K562 (cell line): Measurements from ENCODE around the gene BHLHE40. TPM values are rescaled to one million over a fixed set of nuclear protein-coding genes. Genes with fewer than 3 reads are reported as not detected.
A peak's percentile ranks its signal among the peaks of the same experiment; 100 is the strongest.

Experiments
- ARID1B ChIP-seq: fragments of 450-650 bp; IDR thresholded peaks from 2 replicates; pipeline ENCODE4 v1.6.1; 2016; ENCODE audit warnings: antibody characterized with exemption, mild to moderate bottlenecking, inconsistent platforms
- CC2D1A ChIP-seq: fragments of 450-650 bp; IDR thresholded peaks from 2 replicates; pipeline ENCODE4 v1.6.1; 2017; ENCODE audit warnings: mild to moderate bottlenecking
- FOXA3 ChIP-seq, 2 experiments: fragments of 450-650 bp in 1 of 2; sonication (generic) in 1 of 2; formaldehyde crosslinking; IDR thresholded peaks in 1 of 2; conservative IDR thresholded peaks in 1 of 2; 2 replicates each; pipeline versions ENCODE4 v1.4.0 to v1.8.0; 2020 to 2022; ENCODE audit warnings: mild to moderate bottlenecking in 2 of 2, missing genetic modification reagents in 1 of 2
- FOXP1 ChIP-seq: sonication (generic); formaldehyde crosslinking; IDR thresholded peaks from 2 replicates; pipeline ENCODE4 v1.8.0; 2022; ENCODE audit warnings: mild to moderate bottlenecking, missing genetic modification reagents
- HNRNPUL1 ChIP-seq: fragments of 200-400 bp; formaldehyde crosslinking; IDR thresholded peaks from 2 replicates; pipeline ENCODE4 v1.6.1; 2017; ENCODE audit warnings: low read length
- KLF6 ChIP-seq: fragments of 250-450 bp; sonication (Bioruptor Pico); IDR thresholded peaks from 2 replicates; pipeline ENCODE4 v1.4.0; 2020; ENCODE audit warnings: mild to moderate bottlenecking, moderate library complexity, borderline replicate concordance
- MCM5 ChIP-seq: fragments of 450-650 bp; IDR thresholded peaks from 2 replicates; pipeline ENCODE4 v1.6.1; 2016; ENCODE audit warnings: low read depth
- NFATC3 ChIP-seq: fragments of 450-650 bp; IDR thresholded peaks from 2 replicates; pipeline ENCODE4 v1.6.1; 2017; ENCODE audit warnings: mild to moderate bottlenecking
- NFRKB ChIP-seq: fragments of 450-650 bp; IDR thresholded peaks from 2 replicates; pipeline ENCODE4 v1.6.1; 2016; ENCODE audit warnings: low read depth
- POLR2B ChIP-seq: fragments of 450-650 bp; IDR thresholded peaks from 2 replicates; pipeline ENCODE4 v1.6.1; 2018; ENCODE audit warnings: low read depth; ENCODE audit not compliant: partially characterized antibody
- SMAD1 ChIP-seq: fragments of 150-350 bp; IDR thresholded peaks from 2 replicates; pipeline ENCODE4 v1.6.1; 2014; ENCODE audit warnings: low read length, low read depth; ENCODE audit not compliant: partially characterized antibody
- TAF7 ChIP-seq: fragments of 450-650 bp; IDR thresholded peaks from 2 replicates; pipeline ENCODE4 v1.6.1; 2016; ENCODE audit warnings: missing genetic modification characterization, missing compliant biosample characterization
- TARDBP ChIP-seq: fragments of 450-650 bp; IDR thresholded peaks from 2 replicates; pipeline ENCODE4 v1.6.1; 2016
- ZNF263 ChIP-seq: sonication (generic); formaldehyde crosslinking; IDR thresholded peaks from 2 replicates; pipeline ENCODE4 v1.8.0; 2022; ENCODE audit warnings: mild to moderate bottlenecking, missing genetic modification reagents, borderline replicate concordance
- ZNF586 ChIP-seq: fragments of 450-650 bp; formaldehyde crosslinking; conservative IDR thresholded peaks from 2 replicates; pipeline ENCODE4 v1.4.0; 2020; ENCODE audit warnings: mild to moderate bottlenecking, moderate library complexity
- ZNF668 ChIP-seq: fragments of 250-450 bp; sonication (Bioruptor Pico); IDR thresholded peaks from 2 replicates; pipeline ENCODE4 v1.8.0; 2022; ENCODE audit warnings: mild to moderate bottlenecking, inconsistent platforms
- polyA plus RNA-seq, 8 experiments: library from polyadenylated mRNA; depleted of rRNA in 4 of 8; stranded (reverse) in 5 of 8; unstranded in 3 of 8; fragments of >200 nt; fragmentation: Nextera tagmentation in 2 of 8; fragmentation: Illumina TruSeq in 1 of 8; extraction: Ambion mirVana in 2 of 8; extraction: Trizol in 1 of 8; gene quantifications; 2 replicates each; pipeline versions ENCODE4 v1.2.1 to v1.2.3, GENCODE V29; 2011 to 2014; ENCODE audit warnings: inconsistent platforms in 1 of 8, missing spikeins in 1 of 8
- total RNA-seq, 7 experiments: library from RNA; depleted of rRNA in 6 of 7; stranded (reverse); fragments of >200 nt in 6 of 7; fragmentation: Illumina TruSeq in 2 of 7; extraction: Trizol in 2 of 7; gene quantifications; 2 replicates each; pipeline versions ENCODE4 v1.2.1 to v1.2.3, GENCODE V29; 2011 to 2021; ENCODE audit warnings: low replicate concordance in 1 of 7
- TF ChIP-seq, protein P1 (sequence below): fragments of 250-450 bp; sonication (Bioruptor Pico); IDR thresholded peaks from 2 replicates; pipeline ENCODE4 v1.5.0; 2021
- TF ChIP-seq, protein P2 (sequence below): fragments of 250-450 bp; sonication (Bioruptor Pico); IDR thresholded peaks from 2 replicates; pipeline ENCODE4 v1.6.1; 2021; ENCODE audit warnings: mild to moderate bottlenecking
- TF ChIP-seq, protein P3 (sequence below): IDR thresholded peaks from 2 replicates; pipeline ENCODE4 v1.6.1; 2012; ENCODE audit warnings: low read depth, low read length, improper control_type of control experiment, borderline replicate concordance
- TF ChIP-seq, protein P4 (sequence below): fragments of 450-650 bp; formaldehyde crosslinking; IDR thresholded peaks from 2 replicates; pipeline ENCODE4 v1.4.0; 2020; ENCODE audit warnings: mild to moderate bottlenecking, moderate library complexity
- TF ChIP-seq, protein P5 (sequence below): fragments of 250-450 bp; sonication (Bioruptor Pico); IDR thresholded peaks from 2 replicates; pipeline ENCODE4 v1.5.0; 2022; ENCODE audit warnings: mild to moderate bottlenecking

Gene BHLHE40
- total and polyA plus RNA-seq, 9 of the 15 experiments (the other 6 are each of a cell fraction or from before 2014, with no cell fraction given) = 12.0 to 83.9 (median 31.4) TPM

DNA sequence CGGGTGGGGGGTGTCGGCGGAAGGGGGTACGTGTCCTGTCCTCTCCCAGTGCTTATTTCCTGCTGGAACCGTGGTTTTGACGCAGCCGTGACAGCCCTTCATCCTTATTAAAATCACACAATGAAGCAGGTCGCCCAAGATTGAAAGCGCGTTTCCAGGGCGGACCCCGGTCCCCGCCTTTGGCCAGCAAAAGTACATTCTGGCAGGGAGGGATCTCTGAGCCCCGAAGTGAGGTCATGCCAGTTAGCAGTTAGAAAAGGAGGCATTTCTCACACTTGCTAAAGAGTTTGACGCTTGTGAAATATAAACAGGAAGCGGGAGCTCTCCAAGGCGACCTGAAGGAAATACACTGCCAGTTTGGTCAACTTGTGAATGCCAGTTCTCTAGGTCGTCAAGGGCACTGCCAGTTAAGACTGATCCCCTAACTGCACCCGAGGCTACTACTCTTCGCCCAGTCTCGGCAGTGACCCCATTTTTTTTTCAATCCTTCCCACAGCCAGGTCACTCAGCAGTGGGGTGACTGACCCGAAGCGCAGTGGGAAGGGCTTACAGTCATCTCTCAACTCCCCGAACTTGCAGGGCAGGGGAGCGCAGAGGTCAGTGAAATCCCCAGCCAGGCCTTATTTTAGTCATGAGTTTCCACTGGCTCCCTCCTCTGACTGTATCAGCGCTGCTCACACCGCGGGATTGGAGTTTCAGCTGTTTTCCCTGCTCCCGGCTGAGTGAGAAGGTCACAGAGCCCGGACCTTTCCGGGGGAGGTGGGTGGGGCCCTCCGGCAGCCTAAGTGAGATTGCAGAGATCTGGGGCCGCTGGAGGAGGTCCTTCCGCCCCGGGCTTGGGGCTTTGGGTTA lies 2.0 kb upstream of the BHLHE40 start (continued):
- TF ChIP-seq, protein P1, sequence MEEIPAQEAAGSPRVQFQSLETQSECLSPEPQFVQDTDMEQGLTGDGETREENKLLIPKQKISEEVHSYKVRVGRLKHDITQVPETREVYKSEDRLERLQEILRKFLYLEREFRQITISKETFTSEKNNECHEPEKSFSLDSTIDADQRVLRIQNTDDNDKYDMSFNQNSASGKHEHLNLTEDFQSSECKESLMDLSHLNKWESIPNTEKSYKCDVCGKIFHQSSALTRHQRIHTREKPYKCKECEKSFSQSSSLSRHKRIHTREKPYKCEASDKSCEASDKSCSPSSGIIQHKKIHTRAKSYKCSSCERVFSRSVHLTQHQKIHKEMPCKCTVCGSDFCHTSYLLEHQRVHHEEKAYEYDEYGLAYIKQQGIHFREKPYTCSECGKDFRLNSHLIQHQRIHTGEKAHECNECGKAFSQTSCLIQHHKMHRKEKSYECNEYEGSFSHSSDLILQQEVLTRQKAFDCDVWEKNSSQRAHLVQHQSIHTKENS (CRISPR knock-in tag) = 0 out of 2 replicates have a peak, but pooled peaks have one; percentile 65
- TF ChIP-seq, protein P2, sequence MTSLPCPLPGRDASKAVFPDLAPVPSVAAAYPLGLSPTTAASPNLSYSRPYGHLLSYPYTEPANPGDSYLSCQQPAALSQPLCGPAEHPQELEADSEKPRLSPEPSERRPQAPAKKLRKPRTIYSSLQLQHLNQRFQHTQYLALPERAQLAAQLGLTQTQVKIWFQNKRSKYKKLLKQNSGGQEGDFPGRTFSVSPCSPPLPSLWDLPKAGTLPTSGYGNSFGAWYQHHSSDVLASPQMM (CRISPR knock-in tag) = no peak
- TF ChIP-seq NFATC3 = peak; percentile 62; the same call in 1 of the 2 replicates
- TF ChIP-seq ZNF668 (CRISPR knock-in tag) = 0 out of 2 replicates have a peak, but pooled peaks have one; percentile 70
- TF ChIP-seq, protein P3, sequence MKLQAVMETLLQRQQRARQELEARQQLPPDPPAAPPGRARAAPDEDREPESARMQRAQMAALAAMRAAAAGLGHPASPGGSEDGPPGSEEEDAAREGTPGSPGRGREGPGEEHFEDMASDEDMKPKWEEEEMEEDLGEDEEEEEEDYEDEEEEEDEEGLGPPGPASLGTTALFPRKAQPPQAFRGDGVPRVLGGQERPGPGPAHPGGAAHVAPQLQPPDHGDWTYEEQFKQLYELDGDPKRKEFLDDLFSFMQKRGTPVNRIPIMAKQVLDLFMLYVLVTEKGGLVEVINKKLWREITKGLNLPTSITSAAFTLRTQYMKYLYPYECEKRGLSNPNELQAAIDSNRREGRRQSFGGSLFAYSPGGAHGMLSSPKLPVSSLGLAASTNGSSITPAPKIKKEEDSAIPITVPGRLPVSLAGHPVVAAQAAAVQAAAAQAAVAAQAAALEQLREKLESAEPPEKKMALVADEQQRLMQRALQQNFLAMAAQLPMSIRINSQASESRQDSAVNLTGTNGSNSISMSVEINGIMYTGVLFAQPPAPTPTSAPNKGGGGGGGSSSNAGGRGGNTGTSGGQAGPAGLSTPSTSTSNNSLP = no peak
- peak; percentile 83 for TF ChIP-seq SMAD1
- TF ChIP-seq, protein P4, sequence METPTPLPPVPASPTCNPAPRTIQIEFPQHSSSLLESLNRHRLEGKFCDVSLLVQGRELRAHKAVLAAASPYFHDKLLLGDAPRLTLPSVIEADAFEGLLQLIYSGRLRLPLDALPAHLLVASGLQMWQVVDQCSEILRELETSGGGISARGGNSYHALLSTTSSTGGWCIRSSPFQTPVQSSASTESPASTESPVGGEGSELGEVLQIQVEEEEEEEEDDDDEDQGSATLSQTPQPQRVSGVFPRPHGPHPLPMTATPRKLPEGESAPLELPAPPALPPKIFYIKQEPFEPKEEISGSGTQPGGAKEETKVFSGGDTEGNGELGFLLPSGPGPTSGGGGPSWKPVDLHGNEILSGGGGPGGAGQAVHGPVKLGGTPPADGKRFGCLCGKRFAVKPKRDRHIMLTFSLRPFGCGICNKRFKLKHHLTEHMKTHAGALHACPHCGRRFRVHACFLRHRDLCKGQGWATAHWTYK (CRISPR knock-in tag) = peak; percentile 39
- TF ChIP-seq HNRNPUL1 = no peak
- peak; percentile 72; the same call in 1 of the 2 replicates for TF ChIP-seq NFRKB
- peak; percentile 46; the same call in 1 of the 2 replicates for TF ChIP-seq TARDBP
- no peak for TF ChIP-seq FOXP1 (CRISPR knock-in tag)
- TF ChIP-seq ZNF263 (CRISPR knock-in tag) = peak; percentile 36; the same call in 1 of the 2 replicates
- TF ChIP-seq TAF7 (tag) = 0 out of 2 replicates have a peak, but pooled peaks have one; percentile 12
- TF ChIP-seq MCM5 = no peak
- TF ChIP-seq, protein P5, sequence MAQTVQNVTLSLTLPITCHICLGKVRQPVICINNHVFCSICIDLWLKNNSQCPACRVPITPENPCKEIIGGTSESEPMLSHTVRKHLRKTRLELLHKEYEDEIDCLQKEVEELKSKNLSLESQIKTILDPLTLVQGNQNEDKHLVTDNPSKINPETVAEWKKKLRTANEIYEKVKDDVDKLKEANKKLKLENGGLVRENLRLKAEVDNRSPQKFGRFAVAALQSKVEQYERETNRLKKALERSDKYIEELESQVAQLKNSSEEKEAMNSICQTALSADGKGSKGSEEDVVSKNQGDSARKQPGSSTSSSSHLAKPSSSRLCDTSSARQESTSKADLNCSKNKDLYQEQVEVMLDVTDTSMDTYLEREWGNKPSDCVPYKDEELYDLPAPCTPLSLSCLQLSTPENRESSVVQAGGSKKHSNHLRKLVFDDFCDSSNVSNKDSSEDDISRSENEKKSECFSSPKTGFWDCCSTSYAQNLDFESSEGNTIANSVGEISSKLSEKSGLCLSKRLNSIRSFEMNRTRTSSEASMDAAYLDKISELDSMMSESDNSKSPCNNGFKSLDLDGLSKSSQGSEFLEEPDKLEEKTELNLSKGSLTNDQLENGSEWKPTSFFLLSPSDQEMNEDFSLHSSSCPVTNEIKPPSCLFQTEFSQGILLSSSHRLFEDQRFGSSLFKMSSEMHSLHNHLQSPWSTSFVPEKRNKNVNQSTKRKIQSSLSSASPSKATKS (CRISPR knock-in tag) = no peak
- no peak; the same call in 1 of the 2 replicates for TF ChIP-seq KLF6 (CRISPR knock-in tag)
- peak; percentile 69 for TF ChIP-seq CC2D1A
- TF ChIP-seq FOXA3 (CRISPR knock-in tag; conservative IDR thresholded peaks at IDR 0.05 in 1 of 2, IDR thresholded peaks at IDR 0.05 in 1 of 2) = no peak; a peak in 1 of 4 replicates
- TF ChIP-seq ZNF586 (CRISPR knock-in tag) = no peak; the same call in 1 of the 2 replicates
- TF ChIP-seq POLR2B = peak; percentile 32
- TF ChIP-seq ARID1B = no peak
